OCI-LY1 (cell line): ENCODE measurements around the gene SKIC3.

ENCODE experiments used
- H2AFZ ChIP-seq: fragments of 200-600 bp; sonication (generic), shearing (Covaris generic); 2 replicates; pipeline ENCODE4 v1.6.0; 2014; ENCODE audit warnings: antibody characterized with exemption, mild to moderate bottlenecking, low read length
- H3F3A ChIP-seq: fragments of 200-600 bp; sonication (generic), shearing (Covaris generic); 2 replicates; pipeline ENCODE4 v1.6.0; 2014; ENCODE audit warnings: mild to moderate bottlenecking, antibody characterized with exemption, low read length, moderate library complexity; ENCODE audit not compliant: insufficient read depth
- H3K27ac ChIP-seq: fragments of 200-600 bp; sonication (generic); 2 replicates; pipeline ENCODE4 v1.5.1; 2014; ENCODE audit warnings: low read length, mixed run types, mild to moderate bottlenecking, low read depth; ENCODE audit not compliant: poor library complexity, severe bottlenecking
- H3K27me3 ChIP-seq: fragments of 200-600 bp; sonication (generic); 2 replicates; pipeline ENCODE4 v1.6.0; 2014; ENCODE audit warnings: antibody characterized with exemption, mild to moderate bottlenecking, low read length, moderate library complexity; ENCODE audit not compliant: insufficient read depth
- H3K36me3 ChIP-seq: fragments of 200-600 bp; sonication (generic); 2 replicates; pipeline ENCODE4 v1.6.1; 2014; ENCODE audit warnings: mild to moderate bottlenecking, antibody characterized with exemption, low read length, moderate library complexity, mixed read lengths; ENCODE audit not compliant: insufficient read depth
- H3K4me1 ChIP-seq: fragments of 200-600 bp; sonication (generic); 2 replicates; pipeline ENCODE4 v1.5.1; 2014; ENCODE audit warnings: mild to moderate bottlenecking, low read length, moderate library complexity; ENCODE audit not compliant: insufficient read depth, severe bottlenecking
- H3K4me2 ChIP-seq: fragments of 200-600 bp; sonication (generic), shearing (Covaris generic); 2 replicates; pipeline ENCODE4 v1.6.1; 2014; ENCODE audit warnings: low read length
- H3K4me3 ChIP-seq: fragments of 200-600 bp; sonication (generic); 2 replicates; pipeline ENCODE4 v1.5.1; 2014; ENCODE audit warnings: low read length, low read depth, mild to moderate bottlenecking, mixed read lengths; ENCODE audit not compliant: poor library complexity, severe bottlenecking
- H3K79me2 ChIP-seq: fragments of 200-600 bp; shearing (Covaris generic); 2 replicates; pipeline ENCODE4 v1.6.1; 2016; ENCODE audit warnings: mixed run types, low read length, mixed read lengths; ENCODE audit not compliant: insufficient read depth
- H3K9ac ChIP-seq: fragments of 200-600 bp; sonication (generic), shearing (Covaris generic); 2 replicates; pipeline ENCODE4 v1.6.1; 2014; ENCODE audit warnings: mild to moderate bottlenecking, low read length, mixed read lengths
- H3K9me2 ChIP-seq: fragments of 200-600 bp; sonication (generic), shearing (Covaris generic); 2 replicates; pipeline ENCODE4 v1.6.1; 2014; ENCODE audit warnings: low read depth, mild to moderate bottlenecking, low read length, mixed read lengths
- H3K9me3 ChIP-seq: fragments of 200-600 bp; shearing (Covaris generic); 2 replicates; pipeline ENCODE4 v1.6.1; 2014; ENCODE audit warnings: low read length, mixed read lengths
- H4K20me1 ChIP-seq: fragments of 200-600 bp; sonication (generic), shearing (Covaris generic); 2 replicates; pipeline ENCODE4 v1.6.0; 2016; ENCODE audit warnings: mild to moderate bottlenecking, low read length; ENCODE audit not compliant: insufficient read depth
- CTCF ChIP-seq: fragments of 200-600 bp; sonication (generic), shearing (Covaris generic); IDR thresholded peaks from 2 replicates; pipeline ENCODE4 v1.5.1; 2017; ENCODE audit warnings: mild to moderate bottlenecking, antibody characterized with exemption, low read length, moderate library complexity, mixed read lengths
- EZH2 ChIP-seq: fragments of 200-600 bp; sonication (generic), shearing (Covaris generic); IDR thresholded peaks from 2 replicates; pipeline ENCODE4 v1.8.0; 2017; ENCODE audit warnings: borderline replicate concordance, mixed run types, mild to moderate bottlenecking, antibody characterized with exemption, low read length, moderate library complexity, mixed read lengths

The SKIC3 gene

GRCh38 chr5:95549030-95549429 is 5.7 kb downstream of the SKIC3 start:
- no peaks in the 10 kb centered on the region for H3K9me3 ChIP-seq
- H3K27ac ChIP-seq = no peak overlapping the region
- H3K79me2 ChIP-seq = peaks cover 17% of the 10 kb centered on the region
- H3F3A ChIP-seq = no peaks in the 10 kb centered on the region
- H2AFZ ChIP-seq = no peak overlapping the region
- peaks cover 9% of the 10 kb centered on the region for H3K4me1 ChIP-seq
- no peaks in the 10 kb centered on the region for H4K20me1 ChIP-seq
- no peak overlapping the region for H3K4me2 ChIP-seq
- no peak overlapping the region for H3K9ac ChIP-seq
- no peaks in the 10 kb centered on the region for H3K27me3 ChIP-seq
- no peak for TF ChIP-seq CTCF
- no peak for TF ChIP-seq EZH2
- peaks cover 68% of the 10 kb centered on the region for H3K36me3 ChIP-seq
- H3K9me2 ChIP-seq = no peaks in the 10 kb centered on the region
- H3K4me3 ChIP-seq = no peak overlapping the region

- H3K4me2 ChIP-seq = no peak overlapping the region
- no peak overlapping the region for H3K9ac ChIP-seq
- H3K4me1 ChIP-seq = no peaks in the 10 kb centered on the region
- no peak overlapping the region for H2AFZ ChIP-seq
- no peak for TF ChIP-seq EZH2
- no peak for TF ChIP-seq CTCF
- H3K79me2 ChIP-seq = no peaks in the 10 kb centered on the region
- H3K9me3 ChIP-seq = no peaks in the 10 kb centered on the region
- no peak overlapping the region for H3K4me3 ChIP-seq
- H3K36me3 ChIP-seq = peaks cover 83% of the 10 kb centered on the region
- H3F3A ChIP-seq = no peaks in the 10 kb centered on the region
- no peaks in the 10 kb centered on the region for H3K27me3 ChIP-seq
- no peaks in the 10 kb centered on the region for H3K9me2 ChIP-seq
- no peaks in the 10 kb centered on the region for H4K20me1 ChIP-seq
- no peak overlapping the region for H3K27ac ChIP-seq
These were observed 11.6 kb downstream of the SKIC3 start for GRCh38 chr5:95543017-95543705.

- no peaks in the 10 kb centered on the region for H3K27me3 ChIP-seq
- no peaks in the 10 kb centered on the region for H3F3A ChIP-seq
- no peaks in the 10 kb centered on the region for H3K9me3 ChIP-seq
- H3K9me2 ChIP-seq = no peaks in the 10 kb centered on the region
- H3K4me1 ChIP-seq = no peaks in the 10 kb centered on the region
- no peak overlapping the region for H2AFZ ChIP-seq
- peaks cover 74% of the 10 kb centered on the region for H3K36me3 ChIP-seq
- TF ChIP-seq CTCF (no peak), EZH2 (no peak)
- H4K20me1 ChIP-seq = no peaks in the 10 kb centered on the region
- H3K9ac ChIP-seq = no peak overlapping the region
- H3K27ac ChIP-seq = no peak overlapping the region
- no peak overlapping the region for H3K4me3 ChIP-seq
- H3K79me2 ChIP-seq = no peaks in the 10 kb centered on the region; the same call in 1 of the 2 replicates
- H3K4me2 ChIP-seq = no peak overlapping the region
These were observed 17.3 kb downstream of the SKIC3 start for GRCh38 chr5:95537501-95537900.
